ENCODE data around the gene RNF125.
"Not testable (repeated sequence)": the region's sequence is repeated elsewhere in the genome, so short reads cannot be mapped to it uniquely, and the experiment has no call there.

RNF125 gene

DNA sequence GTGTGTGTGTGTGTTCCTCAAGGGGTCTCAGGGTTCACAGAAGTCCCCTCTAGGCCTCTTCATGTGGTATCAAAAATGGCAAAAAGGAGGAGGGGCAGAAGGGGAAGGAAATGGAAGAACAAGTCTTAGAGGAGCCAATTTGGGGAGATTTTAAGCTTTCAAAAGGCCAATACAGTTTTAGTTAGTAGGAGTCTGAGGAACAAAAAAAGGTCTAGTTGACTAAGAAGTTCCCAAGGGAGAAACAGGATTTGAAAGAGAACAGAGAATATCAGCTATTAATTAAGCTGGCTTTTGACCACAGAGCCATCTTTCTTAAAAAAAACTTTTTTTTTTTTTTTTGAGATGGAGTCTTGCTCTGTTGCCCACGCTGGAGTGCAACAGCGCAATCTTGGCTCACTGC is 7.1 kb downstream of the RNF125 start:
- DNase-seq (ENCODE audit: low spot score) = no peak

- no peak for DNase-seq (ENCODE audit: low spot score)
Measured at GRCh38 chr18:32026491-32027086, 8.0 kb downstream of the RNF125 start.

GRCh38 chr18:32029558-32029957 is 10.9 kb downstream of the RNF125 start:
- DNase-seq (ENCODE audit: low spot score) = no peak

GRCh38 chr18:32032609-32033008 is 14.0 kb downstream of the RNF125 start:
- no peak for DNase-seq (ENCODE audit: low spot score)

GRCh38 chr18:32036506-32037180 is 18.0 kb downstream of the RNF125 start:
- no peak for DNase-seq (ENCODE audit: low spot score)

DNA sequence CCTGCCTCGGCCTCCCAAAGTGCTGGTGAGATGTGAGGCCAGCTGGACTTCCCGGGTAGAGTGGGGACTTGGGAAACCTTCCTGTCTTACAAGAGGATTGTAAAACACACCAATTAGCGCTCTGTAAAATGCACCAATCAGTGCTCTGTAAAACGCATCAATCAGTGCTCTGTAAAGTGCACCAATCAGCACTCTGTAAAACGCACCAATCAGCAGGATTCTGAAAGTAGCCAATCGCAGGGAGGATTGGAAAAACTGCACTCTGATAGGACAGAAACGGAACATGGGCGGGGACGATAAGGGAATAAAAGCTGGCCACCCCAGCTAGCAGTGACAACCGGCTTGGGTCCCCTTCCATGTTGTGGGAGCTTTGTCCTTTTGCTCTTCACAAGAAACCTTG is 19.0 kb downstream of the RNF125 start:
- DNase-seq (ENCODE audit: low spot score) = no peak

GRCh38 chr18:32040936-32041335 is 22.3 kb downstream of the RNF125 start:
- DNase-seq (ENCODE audit: low spot score) = no peak

DNA sequence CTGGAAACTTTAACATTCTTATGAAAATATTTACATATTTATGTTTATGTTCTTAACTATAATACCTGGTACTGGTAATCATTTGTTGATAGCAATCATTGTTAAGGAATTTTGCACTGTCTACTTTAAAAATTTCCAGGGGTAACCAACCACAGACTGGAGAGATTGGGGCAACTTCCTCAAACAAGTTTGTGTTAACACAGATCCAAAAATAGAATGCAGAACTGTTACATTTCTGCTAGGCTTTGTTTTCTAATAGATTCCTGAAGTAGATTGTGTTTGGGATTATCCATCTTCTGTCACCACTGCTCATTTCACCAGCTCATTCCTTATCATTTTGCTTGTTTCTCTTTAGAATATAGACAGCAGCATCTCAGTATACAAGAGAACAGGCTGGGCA is 23.7 kb downstream of the RNF125 start:
- DNase-seq (ENCODE audit: low spot score) = no peak

DNA sequence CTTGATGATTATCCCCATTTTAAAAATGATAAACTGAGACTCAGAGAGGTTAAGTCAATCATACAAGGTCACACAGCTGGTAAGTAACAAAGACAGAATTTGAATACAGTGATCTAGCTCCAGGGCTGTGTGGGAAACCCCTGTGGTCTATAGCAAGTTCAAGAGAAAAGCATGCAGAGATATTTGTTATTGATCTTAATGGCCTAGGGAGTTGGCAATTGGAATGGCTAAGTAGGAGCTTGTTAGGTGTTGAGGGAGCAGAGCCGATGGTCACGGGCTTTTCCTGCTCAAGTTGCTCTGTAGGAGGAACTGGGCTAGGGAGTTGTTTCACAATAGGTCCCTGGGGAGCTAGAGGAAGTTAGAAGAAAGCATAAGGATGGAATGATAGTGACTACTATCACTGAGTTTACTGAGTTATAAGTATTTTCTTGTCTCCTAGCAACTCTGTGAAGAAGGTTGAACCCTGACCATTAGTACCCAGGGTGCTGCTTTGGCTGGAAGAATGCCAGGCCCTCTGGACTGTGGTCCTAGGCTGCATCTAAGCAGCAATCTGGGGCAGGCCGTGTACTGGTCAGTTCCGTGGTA is 30.0 kb downstream of the RNF125 start:
- DNase-seq (ENCODE audit: low spot score) = no peak

DNA sequence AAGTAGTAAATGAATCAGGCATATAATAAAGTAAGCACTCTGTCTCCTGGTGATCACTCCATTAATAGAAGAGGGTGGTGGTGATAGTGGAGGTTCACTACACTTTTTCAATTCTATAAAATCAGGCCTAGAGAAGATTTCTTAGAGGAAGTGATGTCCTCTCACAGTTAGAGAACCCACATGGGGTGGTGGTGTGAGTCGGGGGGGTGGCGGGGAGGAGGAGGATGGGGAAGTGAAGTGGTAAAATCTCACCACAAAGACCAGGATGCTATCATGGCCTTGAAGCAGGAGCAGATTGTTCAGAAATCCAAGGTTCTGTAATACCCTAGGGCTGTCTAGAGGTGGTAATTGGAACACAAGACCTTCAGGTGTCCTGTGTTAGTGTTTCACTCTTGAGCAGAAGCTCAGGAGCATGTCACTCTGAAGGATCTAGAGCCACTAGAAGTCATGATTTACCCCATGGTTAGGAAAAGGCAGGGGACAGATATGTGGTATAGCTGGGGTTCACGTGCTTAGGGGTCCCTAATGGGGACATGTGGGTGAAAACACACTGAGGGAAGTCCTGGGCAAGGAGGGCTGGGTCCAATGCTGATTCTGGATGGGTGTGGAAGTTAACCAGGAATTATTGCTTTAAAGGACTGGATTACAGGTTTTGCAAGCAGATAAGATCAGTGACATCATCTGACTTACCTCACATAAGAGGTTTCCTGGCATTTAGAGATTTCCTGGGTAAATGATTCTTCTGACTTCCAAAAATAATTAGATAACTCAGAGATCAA is 31.0 kb downstream of the RNF125 start:
- DNase-seq (ENCODE audit: low spot score) = no peak

DNA sequence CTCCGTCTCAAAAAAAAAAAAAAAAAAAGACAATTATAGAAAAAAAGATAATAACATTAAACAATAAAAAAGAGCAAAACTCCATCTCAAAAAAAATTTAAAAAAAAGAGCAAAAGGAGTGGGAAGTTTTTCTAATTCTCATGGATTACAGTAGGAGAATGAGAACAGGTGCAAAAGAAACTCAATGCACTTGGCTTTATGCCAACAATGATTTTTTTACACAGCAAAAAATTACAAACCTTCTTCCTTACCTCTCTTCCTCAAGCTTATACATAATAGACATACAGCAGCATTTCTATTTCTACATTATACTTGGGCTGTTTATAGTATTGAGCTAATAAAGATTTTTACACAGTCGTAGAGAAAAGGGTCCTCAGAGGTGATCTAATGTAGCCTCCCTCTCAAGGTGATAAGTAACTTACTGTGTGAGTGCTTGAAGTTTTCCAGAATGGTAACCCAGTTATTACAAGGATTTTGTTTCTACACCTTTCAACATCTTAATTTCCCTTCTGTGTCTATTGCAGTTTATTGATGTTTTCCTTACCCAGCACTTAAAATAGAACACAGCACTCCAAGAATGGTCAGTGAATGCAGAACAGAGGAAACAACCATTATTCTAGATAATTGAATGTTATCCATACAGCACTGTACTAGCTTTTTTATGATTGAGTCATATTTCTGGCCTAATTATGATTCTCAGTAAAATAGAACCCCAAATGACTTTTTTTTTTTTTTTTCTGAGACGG is 38.2 kb downstream of the RNF125 start:
- DNase-seq (ENCODE audit: low spot score) = no peak

DNA sequence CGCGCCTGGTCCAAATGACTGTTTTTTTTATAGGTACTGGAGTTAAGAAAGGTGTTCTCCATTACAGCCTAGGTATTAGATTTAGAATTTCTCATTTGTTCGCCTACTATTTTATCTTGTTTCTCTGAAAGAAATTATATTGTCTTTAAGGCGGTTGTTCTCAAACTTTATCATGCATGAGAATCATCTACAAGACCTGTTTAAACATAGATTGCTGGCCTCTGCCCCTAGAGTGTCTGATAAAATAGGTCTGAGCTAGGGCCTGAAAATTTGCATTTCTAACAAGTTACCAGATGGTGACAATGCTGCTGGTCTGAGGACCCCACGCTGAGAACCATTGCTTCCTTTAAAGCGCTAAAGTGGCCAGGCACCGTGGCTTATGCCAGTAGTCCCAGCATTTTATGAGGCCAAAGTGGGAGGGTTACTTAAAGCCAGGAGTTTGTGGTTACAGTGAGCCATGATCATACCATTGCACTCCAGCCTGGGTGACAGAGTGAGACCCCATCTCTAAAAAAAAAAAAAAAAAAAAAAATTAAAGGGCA is 39.1 kb downstream of the RNF125 start:
- no peak for DNase-seq (ENCODE audit: low spot score)

GRCh38 chr18:32060026-32060425 is 41.4 kb downstream of the RNF125 start:
- DNase-seq (ENCODE audit: low spot score) = no peak

DNA sequence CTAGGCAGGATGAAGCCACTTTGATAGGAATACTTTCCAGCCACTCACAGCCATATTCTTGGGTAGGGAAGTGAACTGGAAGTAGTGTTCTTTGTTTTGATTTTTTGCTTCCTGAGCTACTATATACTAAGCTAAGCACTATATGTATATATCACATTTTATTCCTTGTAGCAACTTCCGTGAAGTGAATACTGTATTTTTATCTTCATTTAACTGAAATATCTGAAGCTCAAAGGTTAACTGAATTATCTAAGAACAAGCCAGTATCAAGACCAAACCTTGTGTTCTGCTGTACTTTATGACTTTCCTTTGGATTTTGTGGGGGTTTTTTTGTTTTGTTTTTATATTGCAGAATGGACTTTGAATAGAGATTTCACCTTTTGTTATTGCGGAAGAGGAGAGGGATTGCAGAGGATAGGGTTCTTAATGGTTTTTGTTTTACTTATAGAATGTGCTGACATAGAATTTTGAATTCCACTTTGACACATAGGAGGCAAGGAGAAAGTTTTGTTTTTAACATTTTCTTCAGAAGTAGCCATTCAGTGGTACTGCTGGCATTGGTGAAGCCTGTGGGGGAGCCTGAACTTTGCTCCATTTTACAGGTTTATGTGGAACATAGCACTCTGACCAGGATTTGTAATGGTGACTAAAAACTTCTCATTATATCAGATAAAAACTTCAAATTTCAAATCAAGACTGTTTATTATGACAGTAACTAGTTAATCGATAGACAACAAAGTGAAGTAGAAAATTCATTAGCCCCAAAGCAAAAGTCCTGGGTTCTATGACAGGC is 48.9 kb downstream of the RNF125 start:
- no peak for DNase-seq (ENCODE audit: low spot score)

- no peak for DNase-seq (ENCODE audit: low spot score)
Measured at GRCh38 chr18:32072321-32072720, 53.7 kb downstream of the RNF125 start.

DNA sequence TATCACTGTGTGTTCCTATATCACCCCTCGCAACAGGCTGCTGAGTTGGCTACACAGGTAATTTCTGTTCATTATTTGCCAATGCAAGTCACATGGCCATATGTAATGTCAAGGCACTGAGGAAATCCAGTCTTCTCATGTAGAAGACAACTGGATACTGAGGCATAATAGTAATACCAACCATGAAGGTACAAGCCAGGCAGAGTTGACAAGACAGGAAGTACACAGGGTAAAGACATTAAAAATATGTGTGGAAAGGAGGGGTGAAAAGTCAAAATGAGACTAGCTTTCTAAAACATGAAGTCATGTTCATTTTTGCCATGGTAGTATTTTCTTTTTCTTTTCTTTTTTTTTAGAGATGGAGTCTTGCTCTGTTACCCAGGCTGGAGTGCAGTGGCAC is 55.6 kb downstream of the RNF125 start:
- no peak for DNase-seq (ENCODE audit: low spot score)

GRCh38 chr18:32078845-32079244 is 60.2 kb downstream of the RNF125 start:
- DNase-seq (ENCODE audit: low spot score) = no peak

GRCh38 chr18:32081881-32082280 is 63.3 kb downstream of the RNF125 start:
- no peak for DNase-seq (ENCODE audit: low spot score)

DNA sequence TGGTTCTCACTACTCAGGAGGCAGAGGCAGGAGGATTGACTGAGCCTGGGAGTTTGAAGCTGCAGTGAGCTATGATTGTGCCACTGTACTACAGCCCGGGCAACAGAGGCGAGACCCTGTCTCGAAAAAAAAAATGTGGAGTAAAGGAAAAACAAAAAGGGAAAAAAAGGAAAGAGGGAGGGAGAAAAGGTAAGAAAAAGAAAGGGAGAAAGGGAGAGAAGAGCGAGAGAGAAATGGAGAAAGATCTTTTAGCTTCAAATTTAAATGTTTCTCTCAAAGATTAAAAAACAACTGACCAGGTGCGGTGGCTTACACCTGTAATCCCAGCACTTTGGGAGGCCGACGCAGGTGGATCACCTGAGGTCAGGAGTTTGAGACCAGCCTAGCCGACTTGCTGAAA is 65.2 kb downstream of the RNF125 start:
- no peak for DNase-seq (ENCODE audit: low spot score)

DNA sequence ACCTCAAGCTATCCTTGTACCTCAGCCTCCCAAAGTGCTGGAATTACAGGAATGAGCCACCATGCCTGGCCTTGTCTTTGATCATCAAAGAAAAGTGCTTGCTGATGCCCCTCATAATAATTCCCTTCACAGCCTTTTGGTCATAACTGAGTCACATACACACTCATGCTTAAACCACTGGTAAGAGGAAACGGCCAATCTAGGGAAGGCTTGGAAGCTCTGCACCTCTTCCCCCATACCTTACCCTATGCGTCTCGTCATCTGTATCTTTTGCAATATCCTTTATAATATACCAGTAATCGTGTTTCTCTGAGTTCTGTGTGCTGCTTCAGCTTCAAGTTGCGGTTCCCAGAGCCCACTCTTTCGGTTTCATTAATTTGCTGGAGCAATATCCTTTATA is 68.3 kb downstream of the RNF125 start:
- no peak for DNase-seq (ENCODE audit: low spot score)

DNA sequence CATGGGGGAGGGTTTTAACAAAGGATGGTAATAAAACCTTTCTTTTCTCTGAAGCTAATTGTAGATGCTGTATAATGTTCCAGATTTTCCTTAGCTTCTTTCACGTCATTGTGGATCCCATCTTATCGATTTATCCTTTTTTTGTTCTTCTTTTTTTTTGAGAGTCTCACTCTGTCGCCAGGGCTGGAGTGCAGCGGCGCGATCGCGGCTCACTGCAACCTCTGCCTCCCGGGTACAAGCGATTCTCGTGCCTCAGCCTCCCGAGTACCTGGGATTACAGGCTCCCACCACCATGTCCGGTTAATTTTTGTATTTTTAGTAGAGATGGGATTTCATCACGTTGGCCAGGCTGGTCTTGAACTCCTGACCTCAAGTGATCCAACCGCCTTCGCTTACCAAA is 72.2 kb downstream of the RNF125 start:
- not testable (repeated sequence) for DNase-seq (ENCODE audit: low spot score)
